Measurements from ENCODE around the gene BAX. TPM values are rescaled to one million over a fixed set of nuclear protein-coding genes. Genes with fewer than 3 reads are reported as not detected.

The BAX gene
- total and polyA plus RNA-seq, 8 donors = 12.1 to 121 (median 49.0) TPM

GRCh38 chr19:48910803-48911202 is 43.9 kb upstream of the BAX start:
- Histone ChIP-seq H3K4me3 (no peak overlapping the region), H3K9me3 (no peaks in the 10 kb centered on the region), H3K36me3 (peaks cover 66 to 100% (median 100%) of the 10 kb centered on the region in 4 donors), H3K27ac (no peak overlapping the region), H3K4me1 (no peaks in the 10 kb centered on the region), H3K27me3 (no peaks in the 10 kb centered on the region)
- whole genome bisulfite sequencing, 5 donors = 91 to 100% (median 96%) methylated on average over 1 to 2 of the region's 2 CpGs
- no peak for TF ChIP-seq EP300 (IDR thresholded peaks at IDR 0.05)
- no peak for TF ChIP-seq POLR2AphosphoS5 (IDR thresholded peaks at IDR 0.05)
- DNase-seq = no peak
- intact Hi-C loops (cut with DNase I; ENCODE audit: low total_unique reads) = no loop called here

- 90 to 96% (median 92%) methylated on average over 9 of the region's 9 CpGs for WGBS, 5 donors
- Histone ChIP-seq H3K27ac (no peak overlapping the region), H3K4me3 (no peak overlapping the region), H3K9me3 (no peaks in the 10 kb centered on the region), H3K36me3 (peaks cover 75 to 100% (median 100%) of the 10 kb centered on the region in 4 donors), H3K27me3 (no peaks in the 10 kb centered on the region), H3K4me1 (no peaks in the 10 kb centered on the region)
- intact Hi-C loops (cut with DNase I; ENCODE audit: low total_unique reads) = no loop called here
- DNase-seq = no peak
- TF ChIP-seq CTCF (IDR thresholded peaks at IDR 0.05) (no peak), POLR2AphosphoS5 (IDR thresholded peaks at IDR 0.05) (no peak), EP300 (IDR thresholded peaks at IDR 0.05) (no peak), POLR2A (IDR thresholded peaks at IDR 0.05) (no peak)
Observed at GRCh38 chr19:48913114-48913889, 41.4 kb upstream of the BAX start.

- 92 to 95% (median 94%) methylated on average over 8 of the region's 8 CpGs for WGBS, 5 donors
- DNase-seq = no peak
- intact Hi-C loops (cut with DNase I; ENCODE audit: low total_unique reads) = no loop called here
- no peak for TF ChIP-seq EP300 (IDR thresholded peaks at IDR 0.05)
- TF ChIP-seq POLR2AphosphoS5 (IDR thresholded peaks at IDR 0.05) = no peak
- no peak for TF ChIP-seq CTCF (IDR thresholded peaks at IDR 0.05)
- TF ChIP-seq POLR2A (IDR thresholded peaks at IDR 0.05) = no peak
- no peaks in the 10 kb centered on the region for H3K4me1 ChIP-seq
- H3K27me3 ChIP-seq = no peaks in the 10 kb centered on the region
- peaks cover 74 to 100% (median 100%) of the 10 kb centered on the region in 4 donors for H3K36me3 ChIP-seq
- no peaks in the 10 kb centered on the region for H3K9me3 ChIP-seq
- no peak overlapping the region for H3K4me3 ChIP-seq
- H3K27ac ChIP-seq = no peak overlapping the region
Observed at GRCh38 chr19:48914181-48914580, 40.5 kb upstream of the BAX start.

GRCh38 chr19:48915757-48916156 is 38.9 kb upstream of the BAX start:
- intact Hi-C loops (cut with DNase I; ENCODE audit: low total_unique reads) = no loop called here
- TF ChIP-seq EP300 (IDR thresholded peaks at IDR 0.05) (no peak), CTCF (IDR thresholded peaks at IDR 0.05) (no peak), POLR2A (IDR thresholded peaks at IDR 0.05) (no peak), POLR2AphosphoS5 (IDR thresholded peaks at IDR 0.05) (no peak)
- peaks cover 60 to 100% (median 99%) of the 10 kb centered on the region in 4 donors for H3K36me3 ChIP-seq

GRCh38 chr19:48918071-48918470 is 36.6 kb upstream of the BAX start:
- Histone ChIP-seq H3K4me1 (no peaks in the 10 kb centered on the region), H3K36me3 (peaks cover 61 to 100% (median 99%) of the 10 kb centered on the region in 4 donors), H3K9me3 (no peaks in the 10 kb centered on the region), H3K4me3 (no peak overlapping the region), H3K27ac (no peak overlapping the region), H3K27me3 (no peaks in the 10 kb centered on the region)
- TF ChIP-seq CTCF (IDR thresholded peaks at IDR 0.05) (no peak), POLR2AphosphoS5 (IDR thresholded peaks at IDR 0.05) (no peak), POLR2A (IDR thresholded peaks at IDR 0.05) (no peak), EP300 (IDR thresholded peaks at IDR 0.05) (no peak)
- no peak for DNase-seq
- intact Hi-C loops (cut with DNase I; ENCODE audit: low total_unique reads) = no loop called here
- 74 to 93% (median 85%) methylated on average over 5 to 6 of the region's 6 CpGs for WGBS, 5 donors

More at GRCh38 chr19:48915757-48916156, 38.9 kb upstream of the BAX start:
- no peak for DNase-seq
- Histone ChIP-seq H3K4me1 (no peaks in the 10 kb centered on the region), H3K27ac (no peak overlapping the region), H3K4me3 (no peak overlapping the region), H3K27me3 (no peaks in the 10 kb centered on the region), H3K9me3 (no peaks in the 10 kb centered on the region)
- 80 to 91% (median 85%) methylated on average over 8 of the region's 8 CpGs for WGBS, 5 donors
